GM12892 (cell line): Measurements from ENCODE around the gene TRPM2.
"Not testable (repeated sequence)": the region's sequence is repeated elsewhere in the genome, so short reads cannot be mapped to it uniquely, and the experiment has no call there.

Source experiments
- POLR2A ChIP-seq: IDR thresholded peaks from 2 replicates; pipeline ENCODE4 v1.6.1; 2011; ENCODE audit warnings: low read depth, low read length, control low read depth
- TAF1 ChIP-seq: IDR thresholded peaks from 2 replicates; pipeline ENCODE4 v1.6.1; 2011; ENCODE audit warnings: low read depth, mild to moderate bottlenecking, control low read depth, low read length, borderline replicate concordance

- not testable (repeated sequence) for TF ChIP-seq POLR2A, TAF1
Measured at GRCh38 chr21:44396803-44397202, 43.4 kb downstream of the TRPM2 start.
